Progenitor cell of endocrine pancreas (in vitro differentiated cells): Measurements from ENCODE around the gene OR10K1. TPM values are rescaled to one million over a fixed set of nuclear protein-coding genes. Genes with fewer than 3 reads are reported as not detected.
"Not testable (repeated sequence)": the region's sequence is repeated elsewhere in the genome, so short reads cannot be mapped to it uniquely, and the experiment has no call there.

Experiments used
- DNase-seq: peaks from one replicate; pipeline ENCODE4 v3.0.0; 2021; ENCODE audit warnings: low spot score; ENCODE audit not compliant: unreplicated experiment
- H3K27ac Mint-ChIP-seq: 2 replicates; pipeline ENCODE4 v1.8.0; 2021; ENCODE audit warnings: mild to moderate bottlenecking, moderate library complexity, mixed read lengths
- H3K27me3 Mint-ChIP-seq: 2 replicates; pipeline ENCODE4 v1.8.0; 2021; ENCODE audit warnings: mixed read lengths
- H3K36me3 Mint-ChIP-seq: 2 replicates; pipeline ENCODE4 v1.8.0; 2022; ENCODE audit warnings: mixed read lengths; ENCODE audit not compliant: insufficient read depth
- H3K4me1 Mint-ChIP-seq: 2 replicates; pipeline ENCODE4 v1.8.0; 2021; ENCODE audit warnings: low read depth, mixed read lengths
- H3K4me3 Mint-ChIP-seq: 2 replicates; pipeline ENCODE4 v1.8.0; 2021; ENCODE audit warnings: low read depth, mild to moderate bottlenecking, moderate library complexity, mixed read lengths
- H3K9me3 Mint-ChIP-seq: 2 replicates; pipeline ENCODE4 v1.8.0; 2021; ENCODE audit warnings: low read depth, mixed read lengths
- total RNA-seq: library from RNA; stranded (reverse); gene quantifications from 2 replicates; pipeline ENCODE4 v1.2.1, GENCODE V29; 2021
- TF ChIP-seq, protein P1 (sequence below): fragments of 200-600 bp; sonication (generic); IDR thresholded peaks from one replicate; pipeline ENCODE4 v1.5.0; 2021; ENCODE audit warnings: antibody characterized with exemption, mild to moderate bottlenecking; ENCODE audit not compliant: unreplicated experiment

OR10K1 gene
- total RNA-seq, 1 donor from 2014 or later = 0.07 TPM

DNA sequence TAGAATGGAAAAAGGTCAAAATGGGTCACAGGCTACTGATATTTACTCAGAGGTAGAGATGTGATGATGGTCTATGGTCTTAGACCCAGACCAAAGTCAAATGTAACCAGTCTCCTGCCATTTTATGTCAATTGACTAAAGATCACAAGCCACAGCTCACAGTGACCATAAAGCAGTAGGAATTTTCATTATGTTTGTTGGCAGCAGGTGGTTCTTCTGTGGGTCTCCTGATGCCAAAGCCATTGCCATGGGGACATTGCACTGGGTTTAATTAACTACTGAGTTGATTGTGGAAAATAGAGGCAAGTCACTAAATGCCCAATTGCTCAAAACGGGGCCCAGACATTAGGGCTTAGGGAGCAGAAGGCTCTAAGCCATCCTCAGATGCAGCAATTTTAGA, 35.5 kb upstream of the OR10K1 start, which contains the start of gene OR10K2:
Gene OR10K2 (minus strand): TSS at position 101 of the 400 bp plus-strand sequence. CDS start 5,371 bp downstream, outside the sequence.
- no peaks in the 10 kb centered on the region for H3K36me3 Mint-ChIP-seq
- H3K27me3 Mint-ChIP-seq = no peaks in the 10 kb centered on the region
- H3K4me1 Mint-ChIP-seq = no peaks in the 10 kb centered on the region
- no peak for DNase-seq
- TF ChIP-seq, protein P1, sequence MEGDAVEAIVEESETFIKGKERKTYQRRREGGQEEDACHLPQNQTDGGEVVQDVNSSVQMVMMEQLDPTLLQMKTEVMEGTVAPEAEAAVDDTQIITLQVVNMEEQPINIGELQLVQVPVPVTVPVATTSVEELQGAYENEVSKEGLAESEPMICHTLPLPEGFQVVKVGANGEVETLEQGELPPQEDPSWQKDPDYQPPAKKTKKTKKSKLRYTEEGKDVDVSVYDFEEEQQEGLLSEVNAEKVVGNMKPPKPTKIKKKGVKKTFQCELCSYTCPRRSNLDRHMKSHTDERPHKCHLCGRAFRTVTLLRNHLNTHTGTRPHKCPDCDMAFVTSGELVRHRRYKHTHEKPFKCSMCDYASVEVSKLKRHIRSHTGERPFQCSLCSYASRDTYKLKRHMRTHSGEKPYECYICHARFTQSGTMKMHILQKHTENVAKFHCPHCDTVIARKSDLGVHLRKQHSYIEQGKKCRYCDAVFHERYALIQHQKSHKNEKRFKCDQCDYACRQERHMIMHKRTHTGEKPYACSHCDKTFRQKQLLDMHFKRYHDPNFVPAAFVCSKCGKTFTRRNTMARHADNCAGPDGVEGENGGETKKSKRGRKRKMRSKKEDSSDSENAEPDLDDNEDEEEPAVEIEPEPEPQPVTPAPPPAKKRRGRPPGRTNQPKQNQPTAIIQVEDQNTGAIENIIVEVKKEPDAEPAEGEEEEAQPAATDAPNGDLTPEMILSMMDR = no peak
- peaks cover 5% of the 10 kb centered on the region for H3K9me3 Mint-ChIP-seq
- no peak within 1 kb of the TSS for H3K27ac Mint-ChIP-seq
- H3K4me3 Mint-ChIP-seq = no peak within 1 kb of the TSS

DNA sequence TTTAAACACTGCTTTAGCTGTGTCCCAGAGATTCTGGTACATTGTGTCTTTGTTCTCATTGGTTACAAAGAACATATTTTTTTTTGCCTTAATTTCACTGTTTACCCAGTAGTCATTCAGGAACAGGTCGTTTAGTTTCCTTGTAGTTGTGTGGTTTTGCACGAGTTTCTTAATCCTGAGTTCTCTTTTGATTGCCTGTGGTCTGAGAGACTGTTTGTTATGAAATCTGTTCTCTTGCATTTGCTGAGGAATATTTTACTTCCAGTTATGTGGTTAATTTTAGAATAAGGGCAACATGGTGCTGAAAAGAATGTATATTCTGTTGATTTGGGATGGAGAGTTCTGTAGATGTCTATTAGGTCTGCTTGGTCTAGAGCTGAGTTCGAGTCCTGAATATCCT, 31.5 kb upstream of the OR10K1 start:
- not testable (repeated sequence) for H3K4me3 Mint-ChIP-seq, H3K36me3 Mint-ChIP-seq, H3K4me1 Mint-ChIP-seq, H3K27ac Mint-ChIP-seq, H3K27me3 Mint-ChIP-seq, H3K9me3 Mint-ChIP-seq, DNase-seq

DNA sequence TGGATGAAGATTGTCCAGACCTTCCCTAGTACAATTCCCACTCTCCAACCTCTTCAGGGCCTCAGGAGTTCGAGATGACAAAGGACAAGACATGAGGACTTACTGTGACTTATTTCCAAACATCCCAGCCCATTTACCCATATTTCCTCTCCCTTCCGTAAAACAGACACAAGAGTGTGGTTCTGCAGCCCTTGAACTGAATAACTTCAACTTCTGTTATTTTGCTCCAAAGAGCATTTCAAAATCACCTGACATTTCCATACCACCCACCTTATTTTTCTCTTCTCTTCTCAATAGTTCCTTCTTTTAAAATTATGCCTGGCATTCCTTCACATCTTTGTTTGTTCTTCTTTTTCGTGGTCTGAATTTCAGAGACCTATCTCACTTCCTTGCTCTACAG, 26.9 kb upstream of the OR10K1 start:
- no peak overlapping the region for H3K4me3 Mint-ChIP-seq

DNA sequence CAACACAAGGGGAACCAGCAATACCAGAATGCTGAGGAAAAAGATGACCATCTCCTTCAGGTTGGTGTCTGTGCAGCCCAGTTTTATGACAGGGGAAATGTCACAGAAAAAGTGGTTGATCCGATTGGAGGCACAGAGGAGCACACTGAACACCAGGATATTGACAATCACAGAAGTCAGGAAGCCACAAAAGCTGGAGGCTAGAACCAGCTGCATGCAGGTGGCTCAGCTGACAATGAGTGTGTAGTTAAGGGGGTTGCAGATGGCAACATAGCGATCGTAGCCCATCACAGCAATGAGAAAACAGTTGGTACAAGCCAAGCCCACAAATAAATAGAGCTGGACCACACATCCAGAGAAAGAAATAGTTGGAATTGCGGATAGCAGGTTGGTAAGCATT, 16.3 kb upstream of the OR10K1 start:
- no peaks in the 10 kb centered on the region for H3K36me3 Mint-ChIP-seq
- no peak overlapping the region for H3K27ac Mint-ChIP-seq
- H3K27me3 Mint-ChIP-seq = no peaks in the 10 kb centered on the region
- no peak overlapping the region for H3K4me3 Mint-ChIP-seq
- H3K4me1 Mint-ChIP-seq = no peaks in the 10 kb centered on the region
- H3K9me3 Mint-ChIP-seq = no peaks in the 10 kb centered on the region
- TF ChIP-seq, protein P1 = no peak
- DNase-seq = no peak

More for the DNA sequence above, 26.9 kb upstream of the OR10K1 start:
- no peak for DNase-seq
- Mint-ChIP-seq H3K4me1 (no peaks in the 10 kb centered on the region), H3K27ac (no peak overlapping the region), H3K27me3 (no peaks in the 10 kb centered on the region), H3K9me3 (no peaks in the 10 kb centered on the region), H3K36me3 (no peaks in the 10 kb centered on the region)
- TF ChIP-seq, protein P1 = no peak

DNA sequence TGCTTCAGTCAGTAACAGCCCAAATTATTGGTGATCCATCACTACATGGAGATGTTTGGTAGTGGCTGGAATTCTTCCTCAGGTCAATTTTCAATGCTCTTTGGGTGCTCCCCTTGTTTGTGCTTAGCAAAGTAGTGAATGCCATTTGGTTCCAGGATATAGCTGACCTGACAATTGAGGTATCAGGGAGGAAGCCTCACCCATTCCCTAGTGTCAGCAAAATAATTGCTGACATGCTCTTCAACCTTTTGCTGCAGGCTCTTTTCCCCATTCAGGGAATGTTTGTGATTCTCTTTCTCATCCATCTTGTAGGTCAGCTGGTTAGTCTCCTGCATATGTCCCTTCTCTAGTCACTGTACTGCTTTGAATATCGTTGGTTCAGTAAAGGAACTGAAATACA, 7.1 kb upstream of the OR10K1 start:
- no peak overlapping the region for H3K4me3 Mint-ChIP-seq
- peaks cover 8% of the 10 kb centered on the region for H3K9me3 Mint-ChIP-seq
- no peak overlapping the region for H3K27ac Mint-ChIP-seq
- H3K4me1 Mint-ChIP-seq = no peaks in the 10 kb centered on the region
- DNase-seq = no peak
- TF ChIP-seq, protein P1 = no peak
- peaks cover 3% of the 10 kb centered on the region for H3K27me3 Mint-ChIP-seq
- no peaks in the 10 kb centered on the region for H3K36me3 Mint-ChIP-seq

DNA sequence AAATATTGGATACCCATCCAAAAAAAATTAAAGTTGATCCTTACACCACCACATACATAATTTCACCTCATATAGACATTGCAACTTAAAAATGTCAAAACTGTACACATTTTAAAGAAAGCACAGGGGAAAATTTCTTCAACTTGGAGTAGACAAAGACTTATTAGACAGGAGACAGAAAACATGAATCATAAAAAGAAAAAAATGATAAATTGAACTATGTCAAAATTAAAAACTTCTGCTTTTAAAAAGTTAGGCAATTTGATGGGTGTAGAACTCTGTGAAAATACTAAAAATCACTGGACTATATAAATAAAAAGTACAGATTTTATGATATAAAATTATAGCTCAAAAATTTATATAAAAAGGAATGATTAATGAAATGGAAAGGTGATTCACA, 4.4 kb upstream of the OR10K1 start:
- no peak overlapping the region for H3K27ac Mint-ChIP-seq
- H3K27me3 Mint-ChIP-seq = peaks cover 3% of the 10 kb centered on the region
- no peaks in the 10 kb centered on the region for H3K36me3 Mint-ChIP-seq
- H3K4me3 Mint-ChIP-seq = no peak overlapping the region
- TF ChIP-seq, protein P1 = no peak
- H3K4me1 Mint-ChIP-seq = no peaks in the 10 kb centered on the region
- no peak for DNase-seq
- H3K9me3 Mint-ChIP-seq = no peaks in the 10 kb centered on the region
